HG03378 (cell line): ENCODE data around the gene ACTL7A.
"Not testable (repeated sequence)": the region's sequence is repeated elsewhere in the genome, so short reads cannot be mapped to it uniquely, and the experiment has no call there.

Experiments used
- ATAC-seq: cut with Tn5 transposase; IDR thresholded peaks from one replicate; pipeline ENCODE4 v1.9.1; 2021; ENCODE audit warnings: mild to moderate bottlenecking, moderate library complexity; ENCODE audit not compliant: unreplicated experiment

The ACTL7A gene

GRCh38 chr9:108861997-108862396 is at the start of gene ACTL7A:
Gene ACTL7A (plus strand): TSS chr9:108862266. CDS start chr9:108862323, 57 bp downstream.
- no peak for ATAC-seq

GRCh38 chr9:108812396-108813025 is 49.6 kb upstream of the ACTL7A start:
- no peak for ATAC-seq

- ATAC-seq = no peak
Measured at GRCh38 chr9:108813951-108814601, 48.0 kb upstream of the ACTL7A start.

GRCh38 chr9:108815156-108815555 is 46.9 kb upstream of the ACTL7A start:
- ATAC-seq = no peak

GRCh38 chr9:108816037-108816436 is 46.0 kb upstream of the ACTL7A start:
- no peak for ATAC-seq

- ATAC-seq = no peak
Measured at GRCh38 chr9:108823829-108824228, 38.2 kb upstream of the ACTL7A start.

- ATAC-seq = no peak
Measured at GRCh38 chr9:108830272-108830671, 31.8 kb upstream of the ACTL7A start.

- no peak for ATAC-seq
Measured at GRCh38 chr9:108831496-108832178, 30.4 kb upstream of the ACTL7A start.

- ATAC-seq = no peak
Measured at GRCh38 chr9:108832179-108832500, 29.9 kb upstream of the ACTL7A start.

GRCh38 chr9:108834959-108835665 is 27.0 kb upstream of the ACTL7A start:
- ATAC-seq = peak; percentile 68

GRCh38 chr9:108835831-108836230 is 26.2 kb upstream of the ACTL7A start:
- no peak for ATAC-seq

- ATAC-seq = no peak
Measured at GRCh38 chr9:108836319-108836718, 25.7 kb upstream of the ACTL7A start.

- ATAC-seq = no peak
Measured at GRCh38 chr9:108836781-108837180, 25.3 kb upstream of the ACTL7A start.

GRCh38 chr9:108837530-108837929 is 24.5 kb upstream of the ACTL7A start:
- no peak for ATAC-seq

GRCh38 chr9:108838017-108838416 is 24.0 kb upstream of the ACTL7A start:
- ATAC-seq = no peak

- ATAC-seq = not testable (repeated sequence)
Measured at GRCh38 chr9:108839561-108839960, 22.5 kb upstream of the ACTL7A start.

- no peak for ATAC-seq
Measured at GRCh38 chr9:108842610-108843295, 19.3 kb upstream of the ACTL7A start.

GRCh38 chr9:108844391-108844790 is 17.7 kb upstream of the ACTL7A start:
- ATAC-seq = no peak

GRCh38 chr9:108844856-108845255 is 17.2 kb upstream of the ACTL7A start:
- no peak for ATAC-seq

- ATAC-seq = no peak
Measured at GRCh38 chr9:108845507-108845906, 16.6 kb upstream of the ACTL7A start.

GRCh38 chr9:108845947-108846346 is 16.1 kb upstream of the ACTL7A start:
- no peak for ATAC-seq
